A549 (cell line): ENCODE results near the gene KCNQ1.

ENCODE experiments used
- CBX2 ChIP-seq: fragments of 200-600 bp; sonication (generic); IDR thresholded peaks from 2 replicates; pipeline ENCODE4 v1.6.1; 2016; ENCODE audit warnings: low read depth, mild to moderate bottlenecking, borderline replicate concordance
- CTCF ChIP-seq: fragments of >200 bp; sonication (Bioruptor Twin); formaldehyde crosslinking; IDR thresholded peaks from 3 replicates; pipeline ENCODE4 v1.5.1; 2016
- HOXB5 ChIP-seq: fragments of 250-450 bp; sonication (Bioruptor Pico); IDR thresholded peaks from 2 replicates; pipeline ENCODE4 v1.5.0; 2020; ENCODE audit warnings: mild to moderate bottlenecking, moderate library complexity
- MAX ChIP-seq: IDR thresholded peaks from 2 replicates; pipeline ENCODE4 v1.6.1; 2012
- NR3C1 ChIP-seq: fragments of >200 bp; sonication (Bioruptor Twin); formaldehyde crosslinking; IDR thresholded peaks from 3 replicates; pipeline ENCODE4 v1.6.1; 2017
- POLR2AphosphoS2 ChIP-seq: conservative IDR thresholded peaks from 2 replicates; pipeline ENCODE4 v1.6.1; 2012; ENCODE audit warnings: low read length, improper control_type of control experiment, inconsistent platforms
- RAD21 ChIP-seq, 2 experiments: fragments of >200 bp in 1 of 2; sonication (Bioruptor Twin) in 1 of 2; formaldehyde crosslinking in 1 of 2; IDR thresholded peaks in 1 of 2; conservative IDR thresholded peaks in 1 of 2; 2 replicates in 1 of 2; 3 replicates in 1 of 2; pipeline ENCODE4 v1.6.1; 2012 to 2018; ENCODE audit warnings: inconsistent platforms in 1 of 2
- REST ChIP-seq: fragments of 200-600 bp; sonication (generic); IDR thresholded peaks from 2 replicates; pipeline ENCODE4 v1.6.1; 2016; ENCODE audit warnings: antibody characterized with exemption, mild to moderate bottlenecking, moderate library complexity
- RFX5 ChIP-seq: fragments of 450-650 bp; IDR thresholded peaks from 2 replicates; pipeline ENCODE4 v1.7.1; 2014; ENCODE audit warnings: antibody characterized with exemption, mild to moderate bottlenecking, moderate library complexity
- SMC3 ChIP-seq: fragments of >200 bp; sonication (Bioruptor Twin); formaldehyde crosslinking; IDR thresholded peaks from 3 replicates; pipeline ENCODE4 v1.6.1; 2018; ENCODE audit warnings: inconsistent platforms
- SREBF2 ChIP-seq: fragments of 450-650 bp; IDR thresholded peaks from 2 replicates; pipeline ENCODE4 v1.6.1; 2014; ENCODE audit warnings: mild to moderate bottlenecking, moderate library complexity

GRCh38 chr11:2760196-2760871 lies 315.5 kb downstream of the KCNQ1 start:
- no peak for TF ChIP-seq SMC3
- TF ChIP-seq CTCF: no peak
- no peak for TF ChIP-seq RAD21 (conservative IDR thresholded peaks at IDR 0.05 in 1 of 2, IDR thresholded peaks at IDR 0.05 in 1 of 2)
- TF ChIP-seq CBX2: no peak
- TF ChIP-seq POLR2AphosphoS2: no peak
- no peak for TF ChIP-seq MAX
- TF ChIP-seq NR3C1: no peak
- no peak for TF ChIP-seq SREBF2
- no peak for TF ChIP-seq REST
- no peak for TF ChIP-seq RFX5
- no peak for TF ChIP-seq HOXB5 (CRISPR knock-in tag)
